ENCODE data around the gene SPHK2. TPM values are rescaled to one million over a fixed set of nuclear protein-coding genes. Genes with fewer than 3 reads are reported as not detected.
"Not testable (repeated sequence)": the region's sequence is repeated elsewhere in the genome, so short reads cannot be mapped to it uniquely, and the experiment has no call there.

The SPHK2 gene
- total RNA-seq, 1 experiment from 2014 or later: 38.8 TPM

DNA sequence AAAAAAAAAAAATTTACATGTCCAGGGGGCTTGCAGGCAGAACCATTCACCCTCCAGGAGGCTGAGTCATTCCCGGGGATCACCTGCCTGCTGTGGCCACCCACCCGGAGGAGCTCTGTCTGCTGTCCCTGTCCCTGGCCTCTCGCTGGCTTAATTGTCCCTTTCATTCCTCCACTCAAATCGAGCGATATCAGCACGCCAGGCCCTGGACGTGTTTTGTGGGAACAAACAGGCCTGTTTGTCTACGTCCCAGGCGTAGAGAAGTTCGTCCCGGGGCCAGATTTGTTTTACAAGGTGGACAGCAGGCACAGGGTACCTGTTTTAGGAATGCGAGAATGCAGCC is 46.2 kb upstream of the SPHK2 start:
- H3K27me3 ChIP-seq (replicated peaks; ENCODE audit: insufficient read depth, low read depth, low read length, poor library complexity): no peaks in the 10 kb centered on the region
- ChIA-PET POLR2A (ENCODE audit: low non-redundant PET) (no interaction called here), CTCF (interaction anchor here (0.6 to 0.8 kb wide), 2 partner anchors 67 to 80 kb away, joined by 3 to 7 read pairs; no protein-coding TSS in a partner anchor)
- TF ChIP-seq EZH2 (IDR thresholded peaks at IDR 0.05; ENCODE audit: borderline replicate concordance, low read depth, low read length, poor library complexity, severe bottlenecking): no peak
- TF ChIP-seq, protein P1, sequence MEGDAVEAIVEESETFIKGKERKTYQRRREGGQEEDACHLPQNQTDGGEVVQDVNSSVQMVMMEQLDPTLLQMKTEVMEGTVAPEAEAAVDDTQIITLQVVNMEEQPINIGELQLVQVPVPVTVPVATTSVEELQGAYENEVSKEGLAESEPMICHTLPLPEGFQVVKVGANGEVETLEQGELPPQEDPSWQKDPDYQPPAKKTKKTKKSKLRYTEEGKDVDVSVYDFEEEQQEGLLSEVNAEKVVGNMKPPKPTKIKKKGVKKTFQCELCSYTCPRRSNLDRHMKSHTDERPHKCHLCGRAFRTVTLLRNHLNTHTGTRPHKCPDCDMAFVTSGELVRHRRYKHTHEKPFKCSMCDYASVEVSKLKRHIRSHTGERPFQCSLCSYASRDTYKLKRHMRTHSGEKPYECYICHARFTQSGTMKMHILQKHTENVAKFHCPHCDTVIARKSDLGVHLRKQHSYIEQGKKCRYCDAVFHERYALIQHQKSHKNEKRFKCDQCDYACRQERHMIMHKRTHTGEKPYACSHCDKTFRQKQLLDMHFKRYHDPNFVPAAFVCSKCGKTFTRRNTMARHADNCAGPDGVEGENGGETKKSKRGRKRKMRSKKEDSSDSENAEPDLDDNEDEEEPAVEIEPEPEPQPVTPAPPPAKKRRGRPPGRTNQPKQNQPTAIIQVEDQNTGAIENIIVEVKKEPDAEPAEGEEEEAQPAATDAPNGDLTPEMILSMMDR (conservative IDR thresholded peaks at IDR 0.05; ENCODE audit: low read depth, low read length): no peak
- no peaks in the 10 kb centered on the region for H3K9me3 ChIP-seq (ENCODE audit: low read depth, low read length, poor library complexity, severe bottlenecking)
- intact Hi-C loops (cut with micrococcal nuclease; ENCODE audit: unreplicated experiment): no loop called here
- no peak overlapping the region for H3K27ac ChIP-seq (ENCODE audit: low read depth, low read length, poor library complexity, severe bottlenecking)
- H3K36me3 ChIP-seq (ENCODE audit: insufficient read depth, low read length, poor library complexity, severe bottlenecking): no peaks in the 10 kb centered on the region
- peaks cover 11% of the 10 kb centered on the region for H3K4me1 ChIP-seq (ENCODE audit: insufficient read depth, low read length, poor library complexity, severe bottlenecking)
- H3K4me3 ChIP-seq (ENCODE audit: low read depth, low read length, poor library complexity, severe bottlenecking): no peak overlapping the region
- no peak for DNase-seq (ENCODE audit: low spot score)
- no TSS peak for BruUV-seq (replicated peaks)

DNA sequence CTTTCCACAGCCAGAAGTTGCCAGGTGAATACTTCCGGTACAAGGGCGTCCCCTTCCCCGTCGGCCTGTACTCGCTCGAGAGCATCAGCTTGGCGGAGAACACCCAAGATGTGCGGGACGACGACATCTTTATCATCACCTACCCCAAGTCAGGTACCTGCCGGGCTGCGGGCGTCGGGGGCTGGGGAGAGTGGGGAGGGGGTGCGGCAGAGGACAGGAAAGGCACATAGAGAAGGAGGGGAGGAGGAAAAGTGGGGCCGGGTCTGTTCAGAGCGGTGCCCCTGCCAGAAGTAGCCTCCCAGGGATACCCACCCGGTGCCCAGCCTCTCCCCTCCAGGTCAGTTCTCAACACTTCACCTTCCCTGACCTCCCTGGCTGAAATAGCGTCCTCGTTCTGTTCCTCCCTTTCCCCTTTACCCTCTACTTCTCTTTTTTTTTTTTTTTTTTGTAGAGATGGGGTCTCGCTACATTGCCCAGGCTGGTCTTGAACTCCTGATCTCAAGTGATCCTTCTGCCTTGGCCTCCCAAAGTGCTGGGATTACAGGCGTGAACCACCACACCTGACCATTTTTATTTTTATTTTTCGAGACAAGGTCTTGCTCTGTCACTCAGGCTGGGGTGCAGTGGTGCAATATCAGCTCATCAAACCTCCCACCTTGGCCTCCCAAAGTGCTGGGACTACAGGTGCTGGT is 43.2 kb upstream of the SPHK2 start:
- BruUV-seq (replicated peaks): no TSS peak
- intact Hi-C loops (cut with micrococcal nuclease; ENCODE audit: unreplicated experiment): no loop called here
- H3K4me1 ChIP-seq (ENCODE audit: insufficient read depth, low read length, poor library complexity, severe bottlenecking): peaks cover 6% of the 10 kb centered on the region
- no peak for TF ChIP-seq EZH2 (IDR thresholded peaks at IDR 0.05; ENCODE audit: borderline replicate concordance, low read depth, low read length, poor library complexity, severe bottlenecking)
- TF ChIP-seq, protein P1 (conservative IDR thresholded peaks at IDR 0.05; ENCODE audit: low read depth, low read length): no peak
- CTCF ChIA-PET: interaction anchor here (0.7 kb wide), 1 partner anchor 184 kb away, joined by 5 read pairs; no protein-coding TSS in a partner anchor
- DNase-seq (ENCODE audit: low spot score): no peak
- no peaks in the 10 kb centered on the region for H3K9me3 ChIP-seq (ENCODE audit: low read depth, low read length, poor library complexity, severe bottlenecking)
- H3K4me3 ChIP-seq (ENCODE audit: low read depth, low read length, poor library complexity, severe bottlenecking): no peak overlapping the region
- H3K27me3 ChIP-seq (replicated peaks; ENCODE audit: insufficient read depth, low read depth, low read length, poor library complexity): no peaks in the 10 kb centered on the region
- POLR2A ChIA-PET (ENCODE audit: low non-redundant PET): no interaction called here
- H3K36me3 ChIP-seq (ENCODE audit: insufficient read depth, low read length, poor library complexity, severe bottlenecking): no peaks in the 10 kb centered on the region
- no peak overlapping the region for H3K27ac ChIP-seq (ENCODE audit: low read depth, low read length, poor library complexity, severe bottlenecking)

DNA sequence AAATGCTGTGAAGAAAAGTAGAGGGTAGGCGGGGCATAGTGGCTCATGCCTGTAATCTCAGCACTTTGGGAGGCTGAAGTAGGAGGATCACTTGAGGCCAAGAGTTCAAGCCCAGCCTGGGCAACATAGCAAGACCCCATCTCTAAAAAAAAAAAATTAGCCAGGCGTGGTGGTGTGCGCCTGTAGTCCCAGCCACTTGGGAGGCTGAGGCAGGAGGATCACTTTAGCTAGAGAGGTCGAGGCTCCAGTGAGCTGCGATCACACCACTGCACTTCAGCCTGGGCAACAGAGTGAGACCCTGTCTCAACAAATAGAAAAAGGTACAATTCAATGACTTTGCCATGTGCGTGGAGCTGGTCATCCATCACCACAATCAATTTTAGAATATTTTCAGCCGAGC is 41.4 kb upstream of the SPHK2 start:
- H3K4me1 ChIP-seq (ENCODE audit: insufficient read depth, low read length, poor library complexity, severe bottlenecking); H3K4me3 ChIP-seq (ENCODE audit: low read depth, low read length, poor library complexity, severe bottlenecking); intact Hi-C loops (cut with micrococcal nuclease; ENCODE audit: unreplicated experiment); DNase-seq (ENCODE audit: low spot score); POLR2A ChIA-PET (ENCODE audit: low non-redundant PET); CTCF ChIA-PET; H3K27ac ChIP-seq (ENCODE audit: low read depth, low read length, poor library complexity, severe bottlenecking); H3K9me3 ChIP-seq (ENCODE audit: low read depth, low read length, poor library complexity, severe bottlenecking); H3K27me3 ChIP-seq (replicated peaks; ENCODE audit: insufficient read depth, low read depth, low read length, poor library complexity); H3K36me3 ChIP-seq (ENCODE audit: insufficient read depth, low read length, poor library complexity, severe bottlenecking); BruUV-seq (replicated peaks): not testable (repeated sequence)

DNA sequence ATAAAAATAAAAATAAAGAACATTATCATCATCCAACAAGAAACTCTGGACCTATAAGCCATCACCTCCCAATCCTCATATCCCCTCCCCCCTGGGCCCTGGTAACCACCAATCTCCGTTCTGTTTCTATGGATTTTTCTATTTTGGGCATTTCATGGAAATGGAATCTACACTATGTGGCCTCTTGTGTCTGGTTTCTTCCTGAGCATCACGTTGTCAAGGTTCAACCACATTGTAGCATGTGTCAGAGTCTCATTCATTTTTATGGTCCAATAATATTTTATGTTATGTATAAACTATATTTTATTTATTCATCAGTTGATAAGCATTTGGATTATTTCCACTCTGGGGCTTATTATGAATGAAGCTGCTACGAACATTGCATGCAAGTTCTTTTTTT is 40.4 kb upstream of the SPHK2 start:
- Histone ChIP-seq H3K4me1 (ENCODE audit: insufficient read depth, low read length, poor library complexity, severe bottlenecking) (peaks cover 7% of the 10 kb centered on the region), H3K4me3 (ENCODE audit: low read depth, low read length, poor library complexity, severe bottlenecking) (no peak overlapping the region), H3K9me3 (ENCODE audit: low read depth, low read length, poor library complexity, severe bottlenecking) (no peaks in the 10 kb centered on the region), H3K27me3 (replicated peaks; ENCODE audit: insufficient read depth, low read depth, low read length, poor library complexity) (no peaks in the 10 kb centered on the region), H3K27ac (ENCODE audit: low read depth, low read length, poor library complexity, severe bottlenecking) (no peak overlapping the region), H3K36me3 (ENCODE audit: insufficient read depth, low read length, poor library complexity, severe bottlenecking) (no peaks in the 10 kb centered on the region)
- intact Hi-C loops (cut with micrococcal nuclease; ENCODE audit: unreplicated experiment): no loop called here
- no TSS peak for BruUV-seq (replicated peaks)
- no peak for DNase-seq (ENCODE audit: low spot score)
- no peak for TF ChIP-seq EZH2 (IDR thresholded peaks at IDR 0.05; ENCODE audit: borderline replicate concordance, low read depth, low read length, poor library complexity, severe bottlenecking)
- TF ChIP-seq, protein P1 (conservative IDR thresholded peaks at IDR 0.05; ENCODE audit: low read depth, low read length): no peak
- ChIA-PET POLR2A (ENCODE audit: low non-redundant PET) (no interaction called here), CTCF (no interaction called here)
